ENCODE measurements around the gene SLAIN2. TPM values are rescaled to one million over a fixed set of nuclear protein-coding genes. Genes with fewer than 3 reads are reported as not detected.
"Not testable (repeated sequence)": the region's sequence is repeated elsewhere in the genome, so short reads cannot be mapped to it uniquely, and the experiment has no call there.

The SLAIN2 gene
- total and polyA plus RNA-seq, 5 donors = 46.1 to 123 (median 120) TPM

DNA sequence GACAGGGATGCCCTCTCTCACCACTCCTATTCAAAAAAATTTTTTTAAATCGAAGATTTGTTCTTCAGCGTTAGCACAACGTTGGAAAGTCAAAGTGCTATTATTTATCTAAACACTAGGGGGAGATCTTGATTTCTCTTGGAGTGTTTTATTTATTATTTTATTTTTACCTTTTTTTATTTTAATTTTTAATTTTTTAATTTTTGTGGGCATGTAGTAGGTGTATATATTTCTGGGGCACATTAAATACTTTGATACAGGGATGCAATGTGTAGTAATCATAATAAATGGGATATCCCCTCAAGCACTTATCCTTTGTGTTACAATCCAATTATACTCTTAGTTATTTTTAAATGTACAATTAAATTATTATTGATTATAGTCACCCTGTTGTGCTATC, 104.4 kb downstream of the SLAIN2 start:
- no peak overlapping the region for H3K27ac ChIP-seq (ENCODE audit: low read length)
- no peaks in the 10 kb centered on the region for H3K27me3 ChIP-seq (ENCODE audit: control insufficient read depth, insufficient read depth)
- ATAC-seq (no peak), DNase-seq (no peak)
- WGBS = 9% methylated on average over 3 of the region's 3 CpGs
- intact Hi-C loops (cut with DNase I) = loop anchor here in 1 of 4 donors (5.0 kb wide), 1 partner anchor 517 kb away; no protein-coding TSS in a partner anchor
- H3K9me3 ChIP-seq (ENCODE audit: control insufficient read depth, low read length) = no peaks in the 10 kb centered on the region
- no peak overlapping the region for H3K4me3 ChIP-seq (ENCODE audit: low read length)
- H3K4me1 ChIP-seq (ENCODE audit: control insufficient read depth, insufficient read depth, low read length) = no peaks in the 10 kb centered on the region

DNA sequence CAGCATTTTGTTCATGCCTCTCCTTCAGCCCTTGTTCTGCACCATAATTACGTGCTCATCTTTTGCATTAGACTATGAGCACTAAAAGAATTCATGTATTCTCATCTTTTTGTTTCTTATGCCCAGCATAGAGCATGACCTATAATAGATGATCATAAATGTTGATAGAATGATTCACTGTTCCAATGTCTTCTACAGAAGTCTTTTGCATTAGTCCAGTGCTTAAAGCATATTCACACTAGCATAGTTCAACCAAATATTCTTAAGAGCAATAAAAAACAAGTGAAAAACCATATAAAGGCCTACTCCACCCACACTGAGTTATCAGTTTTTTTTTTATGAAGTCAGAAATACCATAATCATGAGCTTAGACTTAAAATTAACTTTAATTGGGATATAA, 105.3 kb downstream of the SLAIN2 start:
- intact Hi-C loops (cut with DNase I) = loop anchor here in 1 of 4 donors (5.0 kb wide), 1 partner anchor 516 kb away; no protein-coding TSS in a partner anchor
- WGBS = 94% methylated on average over 1 of the region's 1 CpG

DNA sequence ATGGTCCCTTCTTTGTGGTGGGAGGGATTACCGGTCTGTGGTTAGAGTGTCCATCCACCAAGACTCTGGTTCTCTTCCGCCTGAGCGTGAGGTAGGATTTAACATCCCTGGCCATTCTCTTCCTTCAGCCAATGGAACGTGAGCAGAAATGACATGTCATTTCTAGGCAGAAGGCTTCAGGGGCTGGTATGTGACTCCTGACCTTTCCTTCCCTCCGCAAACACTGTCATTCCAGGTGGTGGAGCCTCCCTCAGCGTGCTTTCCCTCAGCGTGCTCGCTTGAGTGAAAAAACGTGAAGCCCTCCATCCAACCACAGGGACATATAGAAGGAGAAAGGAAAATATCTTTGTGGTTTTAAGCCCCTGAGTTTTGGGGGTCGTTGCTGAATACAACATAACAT, 107.8 kb downstream of the SLAIN2 start:
- ATAC-seq = no peak
- intact Hi-C loops (cut with DNase I) = loop anchor here in 1 of 4 donors (5.0 kb wide), 1 partner anchor 513 kb away; no protein-coding TSS in a partner anchor
- 89% methylated on average over 10 of the region's 10 CpGs for WGBS

More for the DNA sequence above, 105.3 kb downstream of the SLAIN2 start:
- Histone ChIP-seq H3K4me3 (ENCODE audit: low read length) (no peak overlapping the region), H3K27me3 (ENCODE audit: control insufficient read depth, insufficient read depth) (no peaks in the 10 kb centered on the region), H3K4me1 (ENCODE audit: control insufficient read depth, insufficient read depth, low read length) (no peaks in the 10 kb centered on the region), H3K9me3 (ENCODE audit: control insufficient read depth, low read length) (no peaks in the 10 kb centered on the region), H3K27ac (ENCODE audit: low read length) (no peak overlapping the region)
- no peak for ATAC-seq
- no peak for DNase-seq

DNA sequence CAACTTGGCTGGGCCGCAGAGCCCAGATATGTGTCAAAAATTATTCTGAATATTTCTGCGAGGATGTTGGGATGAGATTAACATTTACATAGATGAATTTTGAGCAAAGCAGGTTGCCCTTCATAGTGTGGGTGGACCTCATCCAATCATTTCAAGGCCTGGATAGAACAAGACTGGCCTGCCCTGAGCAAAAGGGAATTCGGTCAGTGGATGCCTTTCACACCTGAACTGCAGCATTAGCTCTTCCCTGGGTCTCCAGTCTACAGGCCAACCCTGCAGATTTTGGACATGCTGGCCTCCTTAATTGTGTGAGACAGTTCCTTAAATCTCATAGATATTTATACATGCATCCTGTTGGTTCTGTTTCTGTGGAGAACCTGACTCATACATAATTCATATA, 109.4 kb downstream of the SLAIN2 start:
- WGBS = 96% methylated on average over 3 of the region's 3 CpGs
- H3K9me3 ChIP-seq (ENCODE audit: control insufficient read depth, low read length) = no peaks in the 10 kb centered on the region
- no peaks in the 10 kb centered on the region for H3K27me3 ChIP-seq (ENCODE audit: control insufficient read depth, insufficient read depth)
- H3K27ac ChIP-seq (ENCODE audit: low read length) = no peak overlapping the region
- no peak for ATAC-seq
- DNase-seq = no peak
- intact Hi-C loops (cut with DNase I) = no loop called here
- H3K4me1 ChIP-seq (ENCODE audit: control insufficient read depth, insufficient read depth, low read length) = no peaks in the 10 kb centered on the region
- H3K4me3 ChIP-seq (ENCODE audit: low read length) = no peak overlapping the region

More for the DNA sequence above, 107.8 kb downstream of the SLAIN2 start:
- no peaks in the 10 kb centered on the region for H3K27me3 ChIP-seq (ENCODE audit: control insufficient read depth, insufficient read depth)
- no peak for DNase-seq
- no peak overlapping the region for H3K27ac ChIP-seq (ENCODE audit: low read length)
- H3K4me1 ChIP-seq (ENCODE audit: control insufficient read depth, insufficient read depth, low read length) = no peaks in the 10 kb centered on the region
- no peaks in the 10 kb centered on the region for H3K9me3 ChIP-seq (ENCODE audit: control insufficient read depth, low read length)
- no peak overlapping the region for H3K4me3 ChIP-seq (ENCODE audit: low read length)

DNA sequence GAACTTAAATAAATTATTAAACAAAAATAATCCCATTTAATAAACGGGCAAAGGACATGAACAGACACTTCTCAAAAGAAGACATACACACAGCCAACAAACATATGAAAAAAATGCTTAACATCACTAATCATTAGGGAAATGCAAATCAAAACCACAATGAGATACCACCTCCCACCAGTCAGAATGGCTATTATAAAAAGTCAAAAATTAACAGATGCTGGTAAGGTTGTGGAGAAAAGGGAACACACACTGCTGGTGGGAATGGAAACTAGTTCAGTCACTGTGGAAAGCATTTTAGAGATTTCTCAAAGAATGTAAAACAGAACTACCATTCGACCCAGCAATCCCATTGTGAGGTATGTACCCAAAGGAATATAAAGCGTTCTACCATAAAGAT, 110.3 kb downstream of the SLAIN2 start:
- WGBS = 88% methylated on average over 3 of the region's 3 CpGs

DNA sequence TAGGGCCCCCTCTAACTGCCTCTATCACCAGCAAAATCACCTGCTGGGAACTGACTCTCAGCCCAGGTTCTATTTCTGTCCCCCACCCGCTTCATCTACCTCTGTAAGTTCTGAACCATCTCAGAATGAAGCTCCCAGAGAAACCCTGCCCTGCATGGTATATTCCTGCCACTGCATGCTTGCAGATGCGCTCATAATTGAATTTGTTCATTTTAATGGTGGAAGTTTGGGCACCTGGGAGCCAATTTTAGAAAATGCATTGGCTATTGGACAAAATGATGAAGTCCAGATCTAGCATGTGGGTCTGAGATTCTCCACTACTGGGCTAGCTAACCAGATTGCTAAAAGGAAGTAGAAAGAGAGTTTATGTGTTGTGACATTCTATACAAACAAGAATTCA, 113.3 kb downstream of the SLAIN2 start:
- DNase-seq (no peak), ATAC-seq (no peak)
- H3K4me1 ChIP-seq (ENCODE audit: control insufficient read depth, insufficient read depth, low read length) = no peaks in the 10 kb centered on the region
- no peaks in the 10 kb centered on the region for H3K27me3 ChIP-seq (ENCODE audit: control insufficient read depth, insufficient read depth)
- intact Hi-C loops (cut with DNase I) = no loop called here
- no peak overlapping the region for H3K4me3 ChIP-seq (ENCODE audit: low read length)
- no peak overlapping the region for H3K27ac ChIP-seq (ENCODE audit: low read length)
- no peaks in the 10 kb centered on the region for H3K9me3 ChIP-seq (ENCODE audit: control insufficient read depth, low read length)
- 92% methylated on average over 2 of the region's 2 CpGs for WGBS

More for the DNA sequence above, 110.3 kb downstream of the SLAIN2 start:
- H3K4me1 ChIP-seq (ENCODE audit: control insufficient read depth, insufficient read depth, low read length); H3K27me3 ChIP-seq (ENCODE audit: control insufficient read depth, insufficient read depth); H3K9me3 ChIP-seq (ENCODE audit: control insufficient read depth, low read length); DNase-seq; ATAC-seq; H3K4me3 ChIP-seq (ENCODE audit: low read length); intact Hi-C loops (cut with DNase I); H3K27ac ChIP-seq (ENCODE audit: low read length): not testable (repeated sequence)

DNA sequence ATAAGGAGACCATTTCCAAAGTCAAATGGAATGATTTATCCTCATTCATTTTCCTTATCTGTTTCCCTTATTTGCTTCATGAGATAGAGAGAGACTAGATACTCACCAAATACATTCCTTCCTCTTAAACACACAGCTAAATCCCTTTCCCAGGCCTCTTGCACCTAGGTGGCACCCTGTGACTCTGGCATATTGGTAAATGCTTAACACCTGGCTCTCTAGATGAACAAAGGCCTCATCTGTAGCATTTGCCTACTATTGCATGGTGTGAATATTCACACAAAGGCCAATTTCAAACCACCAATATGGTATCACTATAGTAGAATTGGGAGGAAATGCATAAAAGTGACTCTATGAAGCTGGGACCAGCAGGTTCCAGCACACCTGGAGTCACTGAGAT, 119.7 kb downstream of the SLAIN2 start:
- no peaks in the 10 kb centered on the region for H3K27me3 ChIP-seq (ENCODE audit: control insufficient read depth, insufficient read depth)
- ATAC-seq = no peak
- no peaks in the 10 kb centered on the region for H3K4me1 ChIP-seq (ENCODE audit: control insufficient read depth, insufficient read depth, low read length)
- no peak for DNase-seq
- intact Hi-C loops (cut with DNase I) = no loop called here
- no peak overlapping the region for H3K27ac ChIP-seq (ENCODE audit: low read length)
- no peaks in the 10 kb centered on the region for H3K9me3 ChIP-seq (ENCODE audit: control insufficient read depth, low read length)
- no peak overlapping the region for H3K4me3 ChIP-seq (ENCODE audit: low read length)

DNA sequence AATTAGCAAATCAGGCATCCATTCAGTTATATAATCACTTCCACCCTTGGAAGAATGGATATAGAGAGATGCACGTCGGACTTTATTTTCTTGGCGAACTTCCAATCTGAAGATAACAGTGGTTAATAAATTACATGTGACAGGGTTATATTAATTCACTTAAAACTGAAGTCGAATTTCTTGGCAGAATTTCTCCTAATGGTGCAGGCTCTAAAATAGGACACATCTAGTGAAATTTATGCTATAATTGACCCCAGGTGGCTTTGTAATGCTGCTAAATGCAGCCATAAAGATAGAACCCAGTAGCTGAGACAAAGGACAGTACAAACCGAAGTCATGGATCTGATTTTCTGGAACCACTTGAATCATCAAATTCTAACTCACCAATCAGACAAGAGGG, 121.0 kb downstream of the SLAIN2 start:
- ATAC-seq (no peak), DNase-seq (no peak)
- Histone ChIP-seq H3K4me3 (ENCODE audit: low read length) (no peak overlapping the region), H3K9me3 (ENCODE audit: control insufficient read depth, low read length) (no peaks in the 10 kb centered on the region), H3K27me3 (ENCODE audit: control insufficient read depth, insufficient read depth) (no peaks in the 10 kb centered on the region), H3K27ac (ENCODE audit: low read length) (no peak overlapping the region), H3K4me1 (ENCODE audit: control insufficient read depth, insufficient read depth, low read length) (no peaks in the 10 kb centered on the region)
- intact Hi-C loops (cut with DNase I) = no loop called here
- WGBS = 44% methylated on average over 5 of the region's 5 CpGs

DNA sequence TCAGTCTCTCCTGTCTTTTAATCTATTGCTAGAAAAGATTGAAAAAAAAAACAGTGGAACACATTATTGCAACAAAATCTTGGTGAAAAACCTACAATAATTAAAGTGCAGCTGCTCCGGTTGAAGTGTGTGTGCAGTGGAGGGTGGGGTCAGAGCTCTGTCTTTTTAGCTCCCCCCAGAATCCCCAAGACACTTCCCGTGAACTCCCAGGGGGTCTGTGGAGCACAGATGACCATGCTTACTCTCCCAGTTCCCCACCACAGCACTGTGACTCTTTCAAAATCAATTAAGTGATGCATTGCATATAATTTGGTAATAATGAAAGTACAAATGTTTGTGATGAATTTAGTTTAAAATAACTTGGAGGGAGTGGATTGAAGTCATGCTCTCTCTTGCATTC, 126.1 kb downstream of the SLAIN2 start:
- no peaks in the 10 kb centered on the region for H3K27me3 ChIP-seq (ENCODE audit: control insufficient read depth, insufficient read depth)
- WGBS = 62% methylated on average over 2 of the region's 2 CpGs
- ATAC-seq = no peak
- DNase-seq = no peak
- intact Hi-C loops (cut with DNase I) = no loop called here
- no peak overlapping the region for H3K27ac ChIP-seq (ENCODE audit: low read length)
- H3K9me3 ChIP-seq (ENCODE audit: control insufficient read depth, low read length) = no peaks in the 10 kb centered on the region
- H3K4me1 ChIP-seq (ENCODE audit: control insufficient read depth, insufficient read depth, low read length) = no peaks in the 10 kb centered on the region
- H3K4me3 ChIP-seq (ENCODE audit: low read length) = no peak overlapping the region

DNA sequence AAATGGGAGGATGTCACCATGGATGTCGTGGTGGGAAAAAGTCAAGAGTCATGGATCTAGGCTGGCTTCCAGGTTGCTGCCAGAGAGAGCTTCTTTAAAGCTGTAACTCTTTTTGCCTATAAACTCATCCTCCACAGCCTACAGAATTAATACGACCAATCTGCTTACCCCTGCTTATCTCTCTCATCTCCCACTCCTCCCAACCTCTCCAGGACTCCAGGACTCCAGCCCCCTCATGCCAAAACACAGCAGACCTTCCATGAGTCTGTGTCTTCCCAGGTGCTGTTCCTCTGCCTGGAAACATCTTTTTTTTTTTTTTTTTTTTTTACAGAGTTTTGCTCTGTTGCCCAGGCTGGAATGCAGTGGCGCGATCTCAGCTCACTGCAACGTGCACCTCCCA, 126.6 kb downstream of the SLAIN2 start:
- DNase-seq (no peak), ATAC-seq (no peak)
- H3K27me3 ChIP-seq (ENCODE audit: control insufficient read depth, insufficient read depth) = no peaks in the 10 kb centered on the region
- H3K4me3 ChIP-seq (ENCODE audit: low read length) = no peak overlapping the region
- no peaks in the 10 kb centered on the region for H3K9me3 ChIP-seq (ENCODE audit: control insufficient read depth, low read length)
- intact Hi-C loops (cut with DNase I) = no loop called here
- no peak overlapping the region for H3K27ac ChIP-seq (ENCODE audit: low read length)
- 66% methylated on average over 4 of the region's 5 CpGs for WGBS
- no peaks in the 10 kb centered on the region for H3K4me1 ChIP-seq (ENCODE audit: control insufficient read depth, insufficient read depth, low read length)

DNA sequence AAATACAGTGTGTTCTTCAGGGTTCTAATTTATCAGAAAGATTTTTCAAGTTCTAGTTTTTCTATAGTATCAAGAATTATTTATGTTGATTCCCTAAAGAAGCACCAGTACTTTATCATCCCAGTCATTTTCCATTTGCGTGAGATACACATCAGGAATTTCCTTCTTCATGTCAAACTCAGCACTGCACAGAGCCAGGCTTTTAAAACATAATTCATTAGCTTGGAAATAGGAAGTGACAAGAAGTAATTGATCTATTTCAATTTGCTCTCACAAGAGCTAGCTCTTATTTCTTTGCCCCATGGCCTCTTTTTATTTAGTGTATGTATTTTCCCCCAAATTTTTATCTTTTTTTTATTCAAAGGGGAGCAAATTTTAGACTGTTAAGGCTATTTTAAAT, 128.8 kb downstream of the SLAIN2 start:
- no peaks in the 10 kb centered on the region for H3K4me1 ChIP-seq (ENCODE audit: control insufficient read depth, insufficient read depth, low read length)
- ATAC-seq = no peak
- no peaks in the 10 kb centered on the region for H3K9me3 ChIP-seq (ENCODE audit: control insufficient read depth, low read length)
- 66% methylated on average over 1 of the region's 1 CpG for WGBS
- no peak overlapping the region for H3K4me3 ChIP-seq (ENCODE audit: low read length)
- no peaks in the 10 kb centered on the region for H3K27me3 ChIP-seq (ENCODE audit: control insufficient read depth, insufficient read depth)
- intact Hi-C loops (cut with DNase I) = no loop called here
- no peak overlapping the region for H3K27ac ChIP-seq (ENCODE audit: low read length)
- no peak for DNase-seq

DNA sequence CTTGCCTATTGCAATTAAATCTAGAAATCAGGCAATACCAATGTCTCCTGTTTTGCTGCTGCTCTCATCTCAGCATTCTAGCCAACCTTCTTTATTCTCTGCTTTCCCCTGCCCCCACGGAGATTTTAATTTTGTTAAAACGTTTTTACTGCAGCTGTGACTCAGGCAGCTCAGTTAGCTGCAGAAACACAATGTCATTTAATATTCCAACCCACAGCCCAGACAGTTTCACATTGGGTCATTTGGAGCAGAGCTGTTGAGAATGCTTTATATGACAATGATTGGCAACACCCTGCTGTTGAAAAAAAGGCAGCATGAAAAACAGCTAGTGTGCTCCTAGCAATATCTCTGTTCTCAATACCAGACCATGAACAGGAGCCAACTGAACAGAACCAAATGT, 129.2 kb downstream of the SLAIN2 start:
- Histone ChIP-seq H3K9me3 (ENCODE audit: control insufficient read depth, low read length) (no peaks in the 10 kb centered on the region), H3K27me3 (ENCODE audit: control insufficient read depth, insufficient read depth) (no peaks in the 10 kb centered on the region), H3K27ac (ENCODE audit: low read length) (no peak overlapping the region), H3K4me1 (ENCODE audit: control insufficient read depth, insufficient read depth, low read length) (no peaks in the 10 kb centered on the region), H3K4me3 (ENCODE audit: low read length) (no peak overlapping the region)
- intact Hi-C loops (cut with DNase I) = no loop called here
- DNase-seq = no peak
- 37% methylated on average over 2 of the region's 2 CpGs for WGBS
- ATAC-seq = no peak
